ENCODE results near the gene PLCXD3.
"Not testable (repeated sequence)": the region's sequence is repeated elsewhere in the genome, so short reads cannot be mapped to it uniquely, and the experiment has no call there.

Gene PLCXD3

GRCh38 chr5:41334758-41335157 lies 175.6 kb downstream of the PLCXD3 start:
- Histone ChIP-seq H3K27me3 (ENCODE audit: control insufficient read depth in 1 of 2, insufficient read depth in 2 of 2, low read length in 2 of 2) (no peaks in the 10 kb centered on the region), H3K36me3 (ENCODE audit: control insufficient read depth in 2 of 2, insufficient read depth in 2 of 2, low read length in 2 of 2) (no peaks in the 10 kb centered on the region), H3K9ac (ENCODE audit: low read length in 2 of 2) (no peak overlapping the region), H3K9me3 (ENCODE audit: control insufficient read depth in 2 of 2, low read length in 2 of 2) (no peaks in the 10 kb centered on the region), H3K4me3 (ENCODE audit: low read length in 2 of 2) (peak overlapping the region in 1 of 2 donors; percentile 29), H3K27ac (ENCODE audit: low read length) (no peak overlapping the region), H3K4me1 (ENCODE audit: control insufficient read depth, insufficient read depth, low read length) (no peaks in the 10 kb centered on the region)

GRCh38 chr5:41334221-41334620 lies 176.2 kb downstream of the PLCXD3 start:
- H3K36me3 ChIP-seq (ENCODE audit: control insufficient read depth in 2 of 2, insufficient read depth in 2 of 2, low read length in 2 of 2), result no peaks in the 10 kb centered on the region
- no peaks in the 10 kb centered on the region for H3K9me3 ChIP-seq (ENCODE audit: control insufficient read depth in 2 of 2, low read length in 2 of 2)
- H3K27ac ChIP-seq (ENCODE audit: low read length), result no peak overlapping the region
- H3K9ac ChIP-seq (ENCODE audit: low read length in 2 of 2), result no peak overlapping the region
- H3K27me3 ChIP-seq (ENCODE audit: control insufficient read depth in 1 of 2, insufficient read depth in 2 of 2, low read length in 2 of 2), result no peaks in the 10 kb centered on the region
- no peaks in the 10 kb centered on the region for H3K4me1 ChIP-seq (ENCODE audit: control insufficient read depth, insufficient read depth, low read length)
- H3K4me3 ChIP-seq (ENCODE audit: low read length in 2 of 2), result peak overlapping the region in 1 of 2 donors; percentile 29

GRCh38 chr5:41325074-41325473 lies 185.3 kb downstream of the PLCXD3 start:
- no peak overlapping the region for H3K4me3 ChIP-seq (ENCODE audit: low read length in 2 of 2)

GRCh38 chr5:41322826-41323225 lies 187.6 kb downstream of the PLCXD3 start:
- H3K9ac ChIP-seq (ENCODE audit: low read length in 2 of 2); H3K27ac ChIP-seq (ENCODE audit: low read length); H3K4me3 ChIP-seq (ENCODE audit: low read length in 2 of 2); H3K9me3 ChIP-seq (ENCODE audit: control insufficient read depth in 2 of 2, low read length in 2 of 2); H3K4me1 ChIP-seq (ENCODE audit: control insufficient read depth, insufficient read depth, low read length); H3K36me3 ChIP-seq (ENCODE audit: control insufficient read depth in 2 of 2, insufficient read depth in 2 of 2, low read length in 2 of 2); H3K27me3 ChIP-seq (ENCODE audit: control insufficient read depth in 1 of 2, insufficient read depth in 2 of 2, low read length in 2 of 2): not testable (repeated sequence)

More at GRCh38 chr5:41325074-41325473, 185.3 kb downstream of the PLCXD3 start:
- Histone ChIP-seq H3K27me3 (ENCODE audit: control insufficient read depth in 1 of 2, insufficient read depth in 2 of 2, low read length in 2 of 2) (no peaks in the 10 kb centered on the region), H3K27ac (ENCODE audit: low read length) (no peak overlapping the region), H3K36me3 (ENCODE audit: control insufficient read depth in 2 of 2, insufficient read depth in 2 of 2, low read length in 2 of 2) (no peaks in the 10 kb centered on the region), H3K9me3 (ENCODE audit: control insufficient read depth in 2 of 2, low read length in 2 of 2) (no peaks in the 10 kb centered on the region), H3K9ac (ENCODE audit: low read length in 2 of 2) (no peak overlapping the region), H3K4me1 (ENCODE audit: control insufficient read depth, insufficient read depth, low read length) (no peaks in the 10 kb centered on the region)

GRCh38 chr5:41312478-41313060 lies 197.8 kb downstream of the PLCXD3 start:
- H3K27ac ChIP-seq (ENCODE audit: low read length), result no peak overlapping the region

GRCh38 chr5:41312066-41312465 lies 198.3 kb downstream of the PLCXD3 start:
- Histone ChIP-seq H3K36me3 (ENCODE audit: control insufficient read depth in 2 of 2, insufficient read depth in 2 of 2, low read length in 2 of 2) (no peaks in the 10 kb centered on the region), H3K9me3 (ENCODE audit: control insufficient read depth in 2 of 2, low read length in 2 of 2) (no peaks in the 10 kb centered on the region), H3K4me1 (ENCODE audit: control insufficient read depth, insufficient read depth, low read length) (no peaks in the 10 kb centered on the region), H3K27me3 (ENCODE audit: control insufficient read depth in 1 of 2, insufficient read depth in 2 of 2, low read length in 2 of 2) (no peaks in the 10 kb centered on the region), H3K27ac (ENCODE audit: low read length) (no peak overlapping the region), H3K9ac (ENCODE audit: low read length in 2 of 2) (no peak overlapping the region), H3K4me3 (ENCODE audit: low read length in 2 of 2) (no peak overlapping the region)

More at GRCh38 chr5:41312478-41313060, 197.8 kb downstream of the PLCXD3 start:
- Histone ChIP-seq H3K27me3 (ENCODE audit: control insufficient read depth in 1 of 2, insufficient read depth in 2 of 2, low read length in 2 of 2) (no peaks in the 10 kb centered on the region), H3K9ac (ENCODE audit: low read length in 2 of 2) (no peak overlapping the region), H3K4me3 (ENCODE audit: low read length in 2 of 2) (no peak overlapping the region), H3K36me3 (ENCODE audit: control insufficient read depth in 2 of 2, insufficient read depth in 2 of 2, low read length in 2 of 2) (no peaks in the 10 kb centered on the region), H3K4me1 (ENCODE audit: control insufficient read depth, insufficient read depth, low read length) (no peaks in the 10 kb centered on the region), H3K9me3 (ENCODE audit: control insufficient read depth in 2 of 2, low read length in 2 of 2) (no peaks in the 10 kb centered on the region)

GRCh38 chr5:41309275-41309674 lies 201.1 kb downstream of the PLCXD3 start:
- no peak overlapping the region for H3K4me3 ChIP-seq (ENCODE audit: low read length in 2 of 2)
- H3K36me3 ChIP-seq (ENCODE audit: control insufficient read depth in 2 of 2, insufficient read depth in 2 of 2, low read length in 2 of 2), result no peaks in the 10 kb centered on the region
- no peaks in the 10 kb centered on the region for H3K9me3 ChIP-seq (ENCODE audit: control insufficient read depth in 2 of 2, low read length in 2 of 2)
- no peaks in the 10 kb centered on the region for H3K4me1 ChIP-seq (ENCODE audit: control insufficient read depth, insufficient read depth, low read length)
- no peaks in the 10 kb centered on the region for H3K27me3 ChIP-seq (ENCODE audit: control insufficient read depth in 1 of 2, insufficient read depth in 2 of 2, low read length in 2 of 2)
- no peak overlapping the region for H3K9ac ChIP-seq (ENCODE audit: low read length in 2 of 2)
- H3K27ac ChIP-seq (ENCODE audit: low read length), result no peak overlapping the region

GRCh38 chr5:41306005-41306404 lies 204.4 kb downstream of the PLCXD3 start:
- Histone ChIP-seq H3K27ac (ENCODE audit: low read length) (no peak overlapping the region), H3K36me3 (ENCODE audit: control insufficient read depth in 2 of 2, insufficient read depth in 2 of 2, low read length in 2 of 2) (no peaks in the 10 kb centered on the region)

GRCh38 chr5:41305056-41305455 lies 205.3 kb downstream of the PLCXD3 start:
- H3K4me1 ChIP-seq (ENCODE audit: control insufficient read depth, insufficient read depth, low read length), result no peaks in the 10 kb centered on the region
- H3K4me3 ChIP-seq (ENCODE audit: low read length in 2 of 2), result no peak overlapping the region
- H3K27me3 ChIP-seq (ENCODE audit: control insufficient read depth in 1 of 2, insufficient read depth in 2 of 2, low read length in 2 of 2), result no peaks in the 10 kb centered on the region
- H3K36me3 ChIP-seq (ENCODE audit: control insufficient read depth in 2 of 2, insufficient read depth in 2 of 2, low read length in 2 of 2), result no peaks in the 10 kb centered on the region
- no peak overlapping the region for H3K27ac ChIP-seq (ENCODE audit: low read length)
- H3K9me3 ChIP-seq (ENCODE audit: control insufficient read depth in 2 of 2, low read length in 2 of 2), result no peaks in the 10 kb centered on the region
- no peak overlapping the region for H3K9ac ChIP-seq (ENCODE audit: low read length in 2 of 2)

More at GRCh38 chr5:41306005-41306404, 204.4 kb downstream of the PLCXD3 start:
- Histone ChIP-seq H3K9me3 (ENCODE audit: control insufficient read depth in 2 of 2, low read length in 2 of 2) (no peaks in the 10 kb centered on the region), H3K27me3 (ENCODE audit: control insufficient read depth in 1 of 2, insufficient read depth in 2 of 2, low read length in 2 of 2) (no peaks in the 10 kb centered on the region), H3K4me1 (ENCODE audit: control insufficient read depth, insufficient read depth, low read length) (no peaks in the 10 kb centered on the region), H3K9ac (ENCODE audit: low read length in 2 of 2) (no peak overlapping the region), H3K4me3 (ENCODE audit: low read length in 2 of 2) (no peak overlapping the region)

- Histone ChIP-seq H3K4me3 (ENCODE audit: low read length in 2 of 2) (no peak overlapping the region), H3K36me3 (ENCODE audit: control insufficient read depth in 2 of 2, insufficient read depth in 2 of 2, low read length in 2 of 2) (no peaks in the 10 kb centered on the region), H3K9me3 (ENCODE audit: control insufficient read depth in 2 of 2, low read length in 2 of 2) (no peaks in the 10 kb centered on the region), H3K9ac (ENCODE audit: low read length in 2 of 2) (no peak overlapping the region), H3K27ac (ENCODE audit: low read length) (no peak overlapping the region), H3K27me3 (ENCODE audit: control insufficient read depth in 1 of 2, insufficient read depth in 2 of 2, low read length in 2 of 2) (no peaks in the 10 kb centered on the region), H3K4me1 (ENCODE audit: control insufficient read depth, insufficient read depth, low read length) (no peaks in the 10 kb centered on the region)
Measured at GRCh38 chr5:41296066-41296465, 214.3 kb downstream of the PLCXD3 start.

- Histone ChIP-seq H3K9ac (ENCODE audit: low read length in 2 of 2) (no peak overlapping the region), H3K27me3 (ENCODE audit: control insufficient read depth in 1 of 2, insufficient read depth in 2 of 2, low read length in 2 of 2) (no peaks in the 10 kb centered on the region), H3K36me3 (ENCODE audit: control insufficient read depth in 2 of 2, insufficient read depth in 2 of 2, low read length in 2 of 2) (no peaks in the 10 kb centered on the region), H3K4me1 (ENCODE audit: control insufficient read depth, insufficient read depth, low read length) (no peaks in the 10 kb centered on the region), H3K4me3 (ENCODE audit: low read length in 2 of 2) (no peak overlapping the region), H3K27ac (ENCODE audit: low read length) (no peak overlapping the region), H3K9me3 (ENCODE audit: control insufficient read depth in 2 of 2, low read length in 2 of 2) (no peaks in the 10 kb centered on the region)
Measured at GRCh38 chr5:41291323-41291722, 219.1 kb downstream of the PLCXD3 start.
